HepG2 (cell line): ENCODE measurements around the gene CD1C. TPM values are rescaled to one million over a fixed set of nuclear protein-coding genes. Genes with fewer than 3 reads are reported as not detected.
"Not testable (repeated sequence)": the region's sequence is repeated elsewhere in the genome, so short reads cannot be mapped to it uniquely, and the experiment has no call there.

Source experiments
- ATAC-seq: fragments of 200-7000 bp; cut with Tn5 transposase; 3 replicates; pipeline ENCODE4 v1.9.1; 2020; ENCODE audit warnings: mild to moderate bottlenecking, moderate library complexity
- BruUV-seq: library from RNA; stranded (reverse); fragments of 400-500 nt; replicated peaks from 2 replicates; lab custom pipeline; 2021; lab: Mats Ljungman, UMichigan
- CTCF ChIA-PET: fragments of 300-600 bp; formaldehyde crosslinking; extraction: SDS; loops from one replicate; lab custom pipeline; 2021; ENCODE audit warnings: low total read pairs, inconsistent platforms, low intra/inter-chr PET ratio; lab: Yijun Ruan, JAX
- POLR2A ChIA-PET: fragments of 350-600 bp; sonication (Branson Sonifier 250); formaldehyde crosslinking; loops from one replicate; lab custom pipeline; 2020; ENCODE audit warnings: antibody characterized with exemption, inconsistent platforms; lab: Yijun Ruan, JAX
- DNase-seq: peaks from one replicate; pipeline ENCODE4 v3.0.0-alpha.2; 2015; ENCODE audit warnings: low spot score
- FAIRE-seq: peaks from 3 replicates; lab custom pipeline; 2011; peaks lifted over from hg19 to GRCh38; lab: Jason Lieb, UNC
- H2AFZ ChIP-seq: one replicate; pipeline ENCODE4 v1.6.1; 2011; ENCODE audit warnings: low read length, inconsistent platforms
- H3K27ac ChIP-seq: fragments of 300-600 bp; 3 replicates; pipeline ENCODE4 v1.8.0; 2011; ENCODE audit warnings: mixed run types, mild to moderate bottlenecking, mixed read lengths, low read length, inconsistent platforms; ENCODE audit not compliant: insufficient read depth; ENCODE audit errors: extremely low read length
- H3K27me3 ChIP-seq, 2 experiments: fragments of 200-600 bp in 1 of 2; 2 replicates in 1 of 2; 3 replicates in 1 of 2; pipeline versions ENCODE4 v1.6.0 to v1.8.0; 2011; ENCODE audit warnings: low read length in 2 of 2, mild to moderate bottlenecking in 2 of 2, moderate library complexity in 2 of 2, inconsistent platforms in 1 of 2; ENCODE audit not compliant: insufficient read depth in 2 of 2, control insufficient read depth in 1 of 2
- H3K36me3 ChIP-seq, 2 experiments: fragments of 200-600 bp in 1 of 2; replicated peaks in 1 of 2; 2 replicates in 1 of 2; 3 replicates in 1 of 2; pipeline versions ENCODE4 v1.5.1 to v1.8.0; 2011; ENCODE audit warnings: low read length in 2 of 2, inconsistent platforms in 1 of 2; ENCODE audit not compliant: insufficient read depth in 2 of 2, control insufficient read depth in 1 of 2
- H3K4me1 ChIP-seq: 2 replicates; pipeline ENCODE4 v1.5.1; 2012; ENCODE audit warnings: low read length, inconsistent platforms; ENCODE audit not compliant: insufficient read depth
- H3K4me2 ChIP-seq: 2 replicates; pipeline ENCODE4 v1.6.0; 2011; ENCODE audit warnings: low read depth, low read length, inconsistent platforms
- H3K4me3 ChIP-seq, 3 experiments: fragments of 200-600 bp in 1 of 3; sonication (generic), shearing (Covaris generic) in 1 of 3; replicated peaks in 1 of 3; 2 replicates each; pipeline ENCODE4 v1.5.1; 2011 to 2016; ENCODE audit warnings: low read length in 3 of 3, inconsistent platforms in 2 of 3, low read depth in 2 of 3, mild to moderate bottlenecking in 2 of 3, control low read depth in 1 of 3, mixed read lengths in 1 of 3; ENCODE audit not compliant: insufficient read depth in 1 of 3
- H3K79me2 ChIP-seq: one replicate; pipeline ENCODE4 v1.6.1; 2011; ENCODE audit warnings: low read length, inconsistent platforms; ENCODE audit not compliant: insufficient read depth
- H3K9ac ChIP-seq: 2 replicates; pipeline ENCODE4 v1.6.0; 2011; ENCODE audit warnings: mild to moderate bottlenecking, low read depth, low read length, inconsistent platforms; ENCODE audit not compliant: insufficient read depth
- H3K9me3 ChIP-seq: 2 replicates; pipeline ENCODE4 v1.5.1; 2012; ENCODE audit warnings: mild to moderate bottlenecking, low read length
- H4K20me1 ChIP-seq: 2 replicates; pipeline ENCODE4 v1.6.0; 2011; ENCODE audit warnings: inconsistent platforms, mild to moderate bottlenecking, low read length, moderate library complexity; ENCODE audit not compliant: insufficient read depth
- ZBTB39 ChIP-seq: sonication (generic); formaldehyde crosslinking; IDR thresholded peaks from 2 replicates; pipeline ENCODE4 v1.5.0; 2020; ENCODE audit warnings: missing genetic modification reagents
- WGBS: methylation state at CpG from one replicate; pipeline ENCODE4 v1.1.6; 2017; ENCODE audit warnings: low lambda C conversion rate; 5-methylcytosine and 5-hydroxymethylcytosine counted together
- in situ Hi-C: cut with HindIII; loops from 2 replicates; pipeline ENCODE4 v1.10.0; 2017; ENCODE audit warnings: low pct_unique_long_range_greater_than_20kb; ENCODE audit not compliant: extremely low pct_ligation_motif_present
- intact Hi-C: fragments of 100-400 bp; cut with micrococcal nuclease; formaldehyde crosslinking; loops from one replicate; pipeline ENCODE4 v1.10.0; 2022; ENCODE audit not compliant: unreplicated experiment
- polyA plus RNA-seq, 8 experiments: library from polyadenylated mRNA; depleted of rRNA in 3 of 8; stranded (reverse) in 7 of 8; unstranded in 1 of 8; fragments of >200 nt; fragmentation: Illumina TruSeq in 4 of 8; extraction: Trizol in 4 of 8; gene quantifications; 2 replicates each; pipeline versions ENCODE4 v1.2.1 to v1.2.3, GENCODE V29; 2011 to 2016; ENCODE audit warnings: low read depth in 4 of 8, missing spikeins in 1 of 8, mixed read lengths in 1 of 8; ENCODE audit not compliant: insufficient read depth in 1 of 8
- total RNA-seq, 5 experiments: library from RNA; depleted of rRNA; stranded (reverse); fragments of >200 nt; fragmentation: Illumina TruSeq; extraction: Trizol; gene quantifications; 2 replicates each; pipeline ENCODE4 v1.2.3, GENCODE V29; 2016; ENCODE audit warnings: low read depth in 1 of 5
- TF ChIP-seq, protein P1 (sequence below): sonication (generic); formaldehyde crosslinking; IDR thresholded peaks from 2 replicates; pipeline ENCODE4 v1.4.0; 2020; ENCODE audit warnings: mild to moderate bottlenecking, missing genetic modification reagents

CD1C gene
- total and polyA plus RNA-seq, 2 of the 13 experiments (the other 11 are each of a cell fraction or from before 2014, with no cell fraction given), result not detected

GRCh38 chr1:158255656-158256055 is 34.1 kb upstream of the CD1C start (continued):
- no peak for TF ChIP-seq ZBTB39
- TF ChIP-seq, protein P1, sequence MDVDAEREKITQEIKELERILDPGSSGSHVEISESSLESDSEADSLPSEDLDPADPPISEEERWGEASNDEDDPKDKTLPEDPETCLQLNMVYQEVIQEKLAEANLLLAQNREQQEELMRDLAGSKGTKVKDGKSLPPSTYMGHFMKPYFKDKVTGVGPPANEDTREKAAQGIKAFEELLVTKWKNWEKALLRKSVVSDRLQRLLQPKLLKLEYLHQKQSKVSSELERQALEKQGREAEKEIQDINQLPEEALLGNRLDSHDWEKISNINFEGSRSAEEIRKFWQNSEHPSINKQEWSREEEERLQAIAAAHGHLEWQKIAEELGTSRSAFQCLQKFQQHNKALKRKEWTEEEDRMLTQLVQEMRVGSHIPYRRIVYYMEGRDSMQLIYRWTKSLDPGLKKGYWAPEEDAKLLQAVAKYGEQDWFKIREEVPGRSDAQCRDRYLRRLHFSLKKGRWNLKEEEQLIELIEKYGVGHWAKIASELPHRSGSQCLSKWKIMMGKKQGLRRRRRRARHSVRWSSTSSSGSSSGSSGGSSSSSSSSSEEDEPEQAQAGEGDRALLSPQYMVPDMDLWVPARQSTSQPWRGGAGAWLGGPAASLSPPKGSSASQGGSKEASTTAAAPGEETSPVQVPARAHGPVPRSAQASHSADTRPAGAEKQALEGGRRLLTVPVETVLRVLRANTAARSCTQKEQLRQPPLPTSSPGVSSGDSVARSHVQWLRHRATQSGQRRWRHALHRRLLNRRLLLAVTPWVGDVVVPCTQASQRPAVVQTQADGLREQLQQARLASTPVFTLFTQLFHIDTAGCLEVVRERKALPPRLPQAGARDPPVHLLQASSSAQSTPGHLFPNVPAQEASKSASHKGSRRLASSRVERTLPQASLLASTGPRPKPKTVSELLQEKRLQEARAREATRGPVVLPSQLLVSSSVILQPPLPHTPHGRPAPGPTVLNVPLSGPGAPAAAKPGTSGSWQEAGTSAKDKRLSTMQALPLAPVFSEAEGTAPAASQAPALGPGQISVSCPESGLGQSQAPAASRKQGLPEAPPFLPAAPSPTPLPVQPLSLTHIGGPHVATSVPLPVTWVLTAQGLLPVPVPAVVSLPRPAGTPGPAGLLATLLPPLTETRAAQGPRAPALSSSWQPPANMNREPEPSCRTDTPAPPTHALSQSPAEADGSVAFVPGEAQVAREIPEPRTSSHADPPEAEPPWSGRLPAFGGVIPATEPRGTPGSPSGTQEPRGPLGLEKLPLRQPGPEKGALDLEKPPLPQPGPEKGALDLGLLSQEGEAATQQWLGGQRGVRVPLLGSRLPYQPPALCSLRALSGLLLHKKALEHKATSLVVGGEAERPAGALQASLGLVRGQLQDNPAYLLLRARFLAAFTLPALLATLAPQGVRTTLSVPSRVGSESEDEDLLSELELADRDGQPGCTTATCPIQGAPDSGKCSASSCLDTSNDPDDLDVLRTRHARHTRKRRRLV (CRISPR knock-in tag), result no peak

GRCh38 chr1:158256747-158257146 is 33.0 kb upstream of the CD1C start:
- WGBS, result 7% methylated on average over 6 of the region's 9 CpGs
- DNase-seq, H3K27ac ChIP-seq, BruUV-seq, H3K9ac ChIP-seq, H3K4me1 ChIP-seq, CTCF ChIA-PET, H2AFZ ChIP-seq, FAIRE-seq, H3K27me3 ChIP-seq, ATAC-seq, H3K4me2 ChIP-seq, H4K20me1 ChIP-seq, POLR2A ChIA-PET, in situ Hi-C loops, H3K4me3 ChIP-seq, H3K79me2 ChIP-seq, H3K9me3 ChIP-seq, intact Hi-C loops, H3K36me3 ChIP-seq: not testable (repeated sequence)
